SK-N-SH treated with all-trans-retinoic acid at 6 μM for 48 hours (cell line): Measurements from ENCODE around the gene RASSF1.
A peak's percentile ranks its signal among the peaks of the same experiment; 100 is the strongest.

Source experiments
- ATAC-seq: fragments of 200-7000 bp; cut with Tn5 transposase; 3 replicates; pipeline ENCODE4 v1.9.1; 2020; ENCODE audit warnings: mild to moderate bottlenecking, moderate library complexity
- ARNTL ChIP-seq: fragments of 450-650 bp; formaldehyde crosslinking; IDR thresholded peaks from 2 replicates; pipeline ENCODE4 v1.5.0; 2020; ENCODE audit warnings: low read depth, mild to moderate bottlenecking, moderate library complexity, borderline replicate concordance
- BACH2 ChIP-seq: fragments of 250-450 bp; sonication (Bioruptor Pico); IDR thresholded peaks from 2 replicates; pipeline ENCODE4 v1.9.0; 2021; ENCODE audit warnings: mild to moderate bottlenecking, borderline replicate concordance
- CSDC2 ChIP-seq: fragments of 250-450 bp; sonication (Bioruptor Pico); IDR thresholded peaks from 2 replicates; pipeline ENCODE4 v1.5.0; 2020; ENCODE audit warnings: mild to moderate bottlenecking, moderate library complexity
- GLIS3 ChIP-seq: fragments of 250-450 bp; sonication (Bioruptor Pico); IDR thresholded peaks from 2 replicates; pipeline ENCODE4 v1.5.0; 2020; ENCODE audit warnings: mild to moderate bottlenecking, moderate library complexity
- OSR1 ChIP-seq: fragments of 250-450 bp; sonication (Bioruptor Pico); IDR thresholded peaks from 2 replicates; pipeline ENCODE4 v1.8.0; 2022; ENCODE audit warnings: moderate library complexity, mild to moderate bottlenecking, inconsistent platforms
- PPARA ChIP-seq: fragments of 250-450 bp; sonication (Bioruptor Pico); IDR thresholded peaks from 2 replicates; pipeline ENCODE4 v1.5.0; 2020; ENCODE audit warnings: mild to moderate bottlenecking, borderline replicate concordance
- RARB ChIP-seq: fragments of 250-450 bp; sonication (Bioruptor Pico); IDR thresholded peaks from 2 replicates; pipeline ENCODE4 v1.8.0; 2021; ENCODE audit warnings: mild to moderate bottlenecking, moderate library complexity
- SNAI2 ChIP-seq: fragments of 250-450 bp; sonication (Bioruptor Pico); IDR thresholded peaks from 2 replicates; pipeline ENCODE4 v1.5.0; 2020; ENCODE audit warnings: mild to moderate bottlenecking, moderate library complexity
- TCF4 ChIP-seq: fragments of 250-450 bp; sonication (Bioruptor Pico); IDR thresholded peaks from 2 replicates; pipeline ENCODE4 v1.8.0; 2021; ENCODE audit warnings: mild to moderate bottlenecking, moderate library complexity, borderline replicate concordance
- TOX ChIP-seq: fragments of 250-450 bp; sonication (Bioruptor Pico); IDR thresholded peaks from 2 replicates; pipeline ENCODE4 v1.8.0; 2021; ENCODE audit warnings: mild to moderate bottlenecking, moderate library complexity, borderline replicate concordance
- ZC3H10 ChIP-seq: fragments of 250-450 bp; sonication (Bioruptor Pico); IDR thresholded peaks from 2 replicates; pipeline ENCODE4 v1.5.1; 2021; ENCODE audit warnings: mild to moderate bottlenecking, moderate library complexity
- ZFP3 ChIP-seq: fragments of 250-450 bp; sonication (Bioruptor Pico); IDR thresholded peaks from 2 replicates; pipeline ENCODE4 v1.5.0; 2020; ENCODE audit warnings: mild to moderate bottlenecking, moderate library complexity
- ZFP30 ChIP-seq: fragments of 450-650 bp; formaldehyde crosslinking; IDR thresholded peaks from 2 replicates; pipeline ENCODE4 v1.5.0; 2022; ENCODE audit warnings: mild to moderate bottlenecking, moderate library complexity
- ZNF8 ChIP-seq: fragments of 450-650 bp; formaldehyde crosslinking; IDR thresholded peaks from 2 replicates; pipeline ENCODE4 v1.5.0; 2020; ENCODE audit warnings: mild to moderate bottlenecking, moderate library complexity
- TF ChIP-seq, protein P1 (sequence below): fragments of 250-450 bp; sonication (Bioruptor Pico); IDR thresholded peaks from 2 replicates; pipeline ENCODE4 v1.5.1; 2020; ENCODE audit warnings: low read depth, mild to moderate bottlenecking, moderate library complexity
- TF ChIP-seq, protein P2 (sequence below): fragments of 250-450 bp; sonication (Bioruptor Pico); IDR thresholded peaks from 2 replicates; pipeline ENCODE4 v1.8.0; 2021; ENCODE audit warnings: low read depth, mild to moderate bottlenecking, moderate library complexity, borderline replicate concordance
- TF ChIP-seq, protein P3 (sequence below): fragments of 250-450 bp; sonication (Bioruptor Pico); IDR thresholded peaks from 2 replicates; pipeline ENCODE4 v1.5.1; 2021; ENCODE audit warnings: mild to moderate bottlenecking, moderate library complexity
- TF ChIP-seq, protein P4 (sequence below): fragments of 250-450 bp; sonication (Bioruptor Pico); IDR thresholded peaks from 2 replicates; pipeline ENCODE4 v1.8.0; 2020; ENCODE audit warnings: mild to moderate bottlenecking, moderate library complexity, borderline replicate concordance

The RASSF1 gene

DNA sequence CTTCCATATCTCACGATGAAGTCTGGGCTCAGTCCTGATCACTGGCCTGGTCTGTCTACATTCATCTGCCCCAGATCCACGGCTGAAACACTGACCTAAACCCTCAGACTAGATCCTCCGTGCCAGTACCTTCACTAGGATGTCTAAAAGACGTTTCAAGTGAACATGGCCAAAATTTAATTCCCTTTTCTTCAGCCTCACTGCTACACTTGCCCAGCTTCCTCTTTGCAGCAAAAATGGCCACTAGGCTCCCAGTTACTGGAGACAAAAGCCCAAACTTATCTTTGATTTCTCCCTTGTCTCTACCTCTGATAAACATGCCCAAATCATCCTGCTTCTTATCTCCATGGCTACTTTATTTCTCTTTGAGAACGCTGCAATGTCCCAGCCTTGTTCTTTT lies 1.7 kb downstream of the RASSF1 start:
- no peak for TF ChIP-seq PPARA (CRISPR knock-in tag)
- no peak for ATAC-seq

DNA sequence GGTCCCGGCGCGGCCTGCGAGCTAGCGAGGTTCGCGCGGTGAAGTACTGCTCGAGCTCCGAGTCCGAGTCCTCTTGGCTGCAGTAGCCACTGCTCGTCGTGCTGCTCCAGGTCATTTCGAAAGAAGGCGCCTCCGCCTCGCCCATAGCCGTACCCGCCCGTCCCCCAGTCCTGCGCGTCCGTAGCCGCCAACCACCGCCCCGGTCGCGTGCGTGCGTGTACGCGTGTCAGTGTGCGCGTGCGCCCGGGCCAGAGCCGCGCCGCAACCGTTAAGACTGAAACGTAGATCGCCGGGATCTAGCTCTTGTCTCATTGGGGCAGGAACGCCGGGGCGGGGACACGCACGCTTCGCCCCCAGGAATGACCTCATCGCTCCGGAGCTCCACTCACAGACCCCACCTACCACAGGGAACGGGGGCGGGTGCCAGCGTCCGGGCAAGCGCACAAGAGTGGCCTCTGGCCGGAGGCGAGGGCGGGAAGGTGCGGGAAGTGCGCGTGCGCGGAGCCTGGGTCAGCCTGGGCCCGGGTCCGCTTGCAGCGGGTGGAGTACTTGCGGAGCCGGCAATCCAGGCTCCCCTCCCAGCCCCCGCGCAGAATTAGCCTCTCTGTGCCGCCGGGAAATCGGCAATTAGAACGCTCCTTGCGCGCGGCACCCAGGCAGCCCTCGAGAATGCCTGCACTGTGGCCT lies 3.3 kb downstream of the RASSF1 start:
- ATAC-seq, result peak; percentile 93
- no peak for TF ChIP-seq ARNTL (CRISPR knock-in tag)
- TF ChIP-seq SNAI2 (CRISPR knock-in tag), result no peak
- TF ChIP-seq ZC3H10 (CRISPR knock-in tag), result no peak

DNA sequence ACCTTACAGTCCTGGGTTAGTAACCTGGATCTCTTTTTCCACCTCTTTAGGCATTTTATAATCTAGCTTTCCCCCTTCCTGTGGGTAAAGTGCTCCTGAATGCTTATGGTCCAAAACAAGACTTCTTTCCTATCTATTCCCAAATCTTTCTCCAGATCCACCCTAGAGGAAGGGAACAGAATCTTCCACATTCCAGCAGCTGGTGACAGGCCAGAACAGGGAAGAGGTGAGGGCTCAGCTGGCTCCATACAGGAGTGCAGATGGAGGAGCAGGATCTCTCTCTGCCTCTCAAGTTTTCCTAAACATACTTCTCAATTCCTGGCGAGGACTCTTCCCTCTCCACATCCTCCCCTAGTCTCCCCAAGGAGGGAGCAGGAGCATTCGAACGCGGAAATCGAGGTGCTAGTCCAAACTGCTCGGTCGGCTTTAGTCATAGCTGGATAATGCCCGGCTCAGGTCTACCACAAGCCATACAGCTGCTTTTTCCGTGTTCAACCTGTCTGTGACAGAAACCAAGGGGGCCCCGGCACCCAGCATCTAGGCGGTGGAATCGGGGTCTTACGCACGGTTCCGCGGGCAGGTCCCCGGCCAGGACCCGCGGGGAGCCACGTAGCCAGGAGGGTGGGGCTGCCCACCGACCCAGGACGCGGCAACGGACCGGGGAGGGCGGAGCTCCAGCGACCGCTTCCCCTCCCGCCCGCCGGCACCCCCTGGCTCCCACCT lies 4.0 kb downstream of the RASSF1 start:
- peak; percentile 11 for ATAC-seq
- TF ChIP-seq TOX (no peak), SNAI2 (CRISPR knock-in tag) (no peak), OSR1 (CRISPR knock-in tag) (no peak)
- TF ChIP-seq, protein P1, sequence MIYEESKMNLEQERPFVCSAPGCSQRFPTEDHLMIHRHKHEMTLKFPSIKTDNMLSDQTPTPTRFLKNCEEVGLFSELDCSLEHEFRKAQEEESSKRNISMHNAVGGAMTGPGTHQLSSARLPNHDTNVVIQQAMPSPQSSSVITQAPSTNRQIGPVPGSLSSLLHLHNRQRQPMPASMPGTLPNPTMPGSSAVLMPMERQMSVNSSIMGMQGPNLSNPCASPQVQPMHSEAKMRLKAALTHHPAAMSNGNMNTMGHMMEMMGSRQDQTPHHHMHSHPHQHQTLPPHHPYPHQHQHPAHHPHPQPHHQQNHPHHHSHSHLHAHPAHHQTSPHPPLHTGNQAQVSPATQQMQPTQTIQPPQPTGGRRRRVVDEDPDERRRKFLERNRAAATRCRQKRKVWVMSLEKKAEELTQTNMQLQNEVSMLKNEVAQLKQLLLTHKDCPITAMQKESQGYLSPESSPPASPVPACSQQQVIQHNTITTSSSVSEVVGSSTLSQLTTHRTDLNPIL, result no peak

DNA sequence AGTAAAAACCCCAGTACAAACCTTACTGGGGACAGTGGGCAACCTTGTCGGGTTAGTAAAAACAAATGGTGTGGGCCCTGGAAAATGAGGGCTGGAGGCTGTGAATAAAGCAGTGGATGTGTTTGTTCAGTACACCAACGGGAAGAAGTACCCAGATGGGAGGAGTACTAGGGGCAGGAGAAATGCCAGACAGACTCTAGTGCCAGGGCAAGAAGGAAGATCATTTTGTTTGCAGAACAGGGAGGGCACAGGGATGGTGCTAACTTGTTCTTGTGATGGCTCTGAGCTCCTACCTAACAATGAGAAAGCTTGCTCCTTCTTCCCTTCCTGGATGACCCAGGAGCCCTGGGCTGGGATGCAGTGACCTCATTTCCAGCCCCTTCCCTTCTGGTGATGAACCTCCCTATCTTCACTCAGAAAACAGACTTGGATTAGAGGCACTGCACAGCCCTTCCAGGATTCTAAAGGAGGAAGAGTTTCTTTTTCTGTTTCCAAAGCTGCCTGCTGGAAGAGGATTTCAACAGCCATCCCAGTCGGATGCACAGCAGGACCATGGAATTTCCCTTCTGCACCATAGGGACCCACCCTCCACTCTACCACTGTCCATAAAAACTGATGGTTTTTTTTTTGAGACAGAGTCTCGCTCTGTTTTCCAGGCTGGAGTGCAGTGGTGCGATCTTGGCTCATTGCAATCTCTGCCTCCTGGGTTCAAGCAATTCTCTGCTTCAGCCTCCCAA lies 6.1 kb downstream of the RASSF1 start:
- TF ChIP-seq TOX (no peak), GLIS3 (CRISPR knock-in tag) (no peak), SNAI2 (CRISPR knock-in tag) (no peak), ZNF8 (CRISPR knock-in tag) (no peak), ZFP3 (CRISPR knock-in tag) (no peak), BACH2 (no peak), ZFP30 (CRISPR knock-in tag) (no peak), RARB (no peak)
- TF ChIP-seq, protein P2, sequence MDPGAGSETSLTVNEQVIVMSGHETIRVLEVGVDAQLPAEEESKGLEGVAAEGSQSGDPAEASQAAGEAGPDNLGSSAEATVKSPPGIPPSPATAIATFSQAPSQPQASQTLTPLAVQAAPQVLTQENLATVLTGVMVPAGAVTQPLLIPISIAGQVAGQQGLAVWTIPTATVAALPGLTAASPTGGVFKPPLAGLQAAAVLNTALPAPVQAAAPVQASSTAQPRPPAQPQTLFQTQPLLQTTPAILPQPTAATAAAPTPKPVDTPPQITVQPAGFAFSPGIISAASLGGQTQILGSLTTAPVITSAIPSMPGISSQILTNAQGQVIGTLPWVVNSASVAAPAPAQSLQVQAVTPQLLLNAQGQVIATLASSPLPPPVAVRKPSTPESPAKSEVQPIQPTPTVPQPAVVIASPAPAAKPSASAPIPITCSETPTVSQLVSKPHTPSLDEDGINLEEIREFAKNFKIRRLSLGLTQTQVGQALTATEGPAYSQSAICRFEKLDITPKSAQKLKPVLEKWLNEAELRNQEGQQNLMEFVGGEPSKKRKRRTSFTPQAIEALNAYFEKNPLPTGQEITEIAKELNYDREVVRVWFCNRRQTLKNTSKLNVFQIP (CRISPR knock-in tag), result no peak
- TF ChIP-seq, protein P3, sequence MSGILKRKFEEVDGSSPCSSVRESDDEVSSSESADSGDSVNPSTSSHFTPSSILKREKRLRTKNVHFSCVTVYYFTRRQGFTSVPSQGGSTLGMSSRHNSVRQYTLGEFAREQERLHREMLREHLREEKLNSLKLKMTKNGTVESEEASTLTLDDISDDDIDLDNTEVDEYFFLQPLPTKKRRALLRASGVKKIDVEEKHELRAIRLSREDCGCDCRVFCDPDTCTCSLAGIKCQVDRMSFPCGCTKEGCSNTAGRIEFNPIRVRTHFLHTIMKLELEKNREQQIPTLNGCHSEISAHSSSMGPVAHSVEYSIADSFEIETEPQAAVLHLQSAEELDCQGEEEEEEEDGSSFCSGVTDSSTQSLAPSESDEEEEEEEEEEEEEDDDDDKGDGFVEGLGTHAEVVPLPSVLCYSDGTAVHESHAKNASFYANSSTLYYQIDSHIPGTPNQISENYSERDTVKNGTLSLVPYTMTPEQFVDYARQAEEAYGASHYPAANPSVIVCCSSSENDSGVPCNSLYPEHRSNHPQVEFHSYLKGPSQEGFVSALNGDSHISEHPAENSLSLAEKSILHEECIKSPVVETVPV (CRISPR knock-in tag), result no peak
- TF ChIP-seq, protein P4, sequence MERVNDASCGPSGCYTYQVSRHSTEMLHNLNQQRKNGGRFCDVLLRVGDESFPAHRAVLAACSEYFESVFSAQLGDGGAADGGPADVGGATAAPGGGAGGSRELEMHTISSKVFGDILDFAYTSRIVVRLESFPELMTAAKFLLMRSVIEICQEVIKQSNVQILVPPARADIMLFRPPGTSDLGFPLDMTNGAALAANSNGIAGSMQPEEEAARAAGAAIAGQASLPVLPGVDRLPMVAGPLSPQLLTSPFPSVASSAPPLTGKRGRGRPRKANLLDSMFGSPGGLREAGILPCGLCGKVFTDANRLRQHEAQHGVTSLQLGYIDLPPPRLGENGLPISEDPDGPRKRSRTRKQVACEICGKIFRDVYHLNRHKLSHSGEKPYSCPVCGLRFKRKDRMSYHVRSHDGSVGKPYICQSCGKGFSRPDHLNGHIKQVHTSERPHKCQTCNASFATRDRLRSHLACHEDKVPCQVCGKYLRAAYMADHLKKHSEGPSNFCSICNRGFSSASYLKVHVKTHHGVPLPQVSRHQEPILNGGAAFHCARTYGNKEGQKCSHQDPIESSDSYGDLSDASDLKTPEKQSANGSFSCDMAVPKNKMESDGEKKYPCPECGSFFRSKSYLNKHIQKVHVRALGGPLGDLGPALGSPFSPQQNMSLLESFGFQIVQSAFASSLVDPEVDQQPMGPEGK (CRISPR knock-in tag), result no peak
- TF ChIP-seq, protein P1, result no peak
- no peak for ATAC-seq

DNA sequence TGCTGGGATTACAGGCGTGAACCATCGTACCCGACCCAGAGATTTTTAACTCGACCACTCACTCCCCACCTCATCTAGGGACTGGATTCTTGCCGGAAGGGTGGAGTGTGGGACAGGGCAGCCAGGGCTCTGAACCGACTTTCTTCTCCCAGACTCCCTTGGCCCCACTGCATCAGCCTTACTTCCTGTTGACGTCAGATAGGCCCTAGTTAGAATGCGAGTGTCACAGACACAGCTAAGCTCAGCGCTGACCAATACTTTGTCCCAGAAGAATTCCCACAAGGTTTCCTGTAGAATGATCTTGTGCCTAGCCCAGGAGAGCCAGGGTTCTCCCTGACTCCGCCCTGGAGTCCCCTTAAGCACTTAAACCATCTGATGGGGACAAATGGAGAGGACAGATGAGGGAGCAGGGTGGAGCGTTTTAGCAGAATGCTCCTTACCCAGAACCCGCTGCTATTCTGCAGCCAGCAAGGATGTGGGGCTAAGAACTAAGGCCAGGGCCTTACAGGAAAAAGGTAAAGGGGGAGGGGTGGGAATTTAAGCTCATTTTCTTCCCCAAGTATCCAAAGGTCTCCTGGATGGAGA lies 6.8 kb downstream of the RASSF1 start:
- TF ChIP-seq, protein P1, result no peak
- TF ChIP-seq ZC3H10 (CRISPR knock-in tag) (no peak), TOX (no peak), TCF4 (CRISPR knock-in tag) (no peak), GLIS3 (CRISPR knock-in tag) (no peak), CSDC2 (CRISPR knock-in tag) (no peak), ARNTL (CRISPR knock-in tag) (no peak), OSR1 (CRISPR knock-in tag) (no peak), ZFP3 (CRISPR knock-in tag) (no peak)
- TF ChIP-seq, protein P3 (CRISPR knock-in tag), result no peak
- no peak for ATAC-seq
